T-cell (primary cell): ENCODE results near the gene XKR7. TPM values are rescaled to one million over a fixed set of nuclear protein-coding genes. Genes with fewer than 3 reads are reported as not detected.

Source experiments
- total RNA-seq, 35 experiments: library from RNA in 6 of 35; stranded (reverse) in 6 of 35; fragments of 120-200 nt in 1 of 35; gene quantifications; one replicate each; pipeline versions ENCODE4 v1.2.1 to v1.2.4 and lab custom pipeline; 2013 to 2026

XKR7 gene
- total RNA-seq, 5 donors from 2014 or later (not counting 1 experiment from before 2014, with no cell fraction given), result not detected

Other genes with a start within 250 kb of the XKR7 start
- 10 to 100 TPM; 26.6 to 33.8 (median 27.7) TPM for gene BCL2L1, start 245.3 kb upstream of the XKR7 start, total RNA-seq
- 1 to 10 TPM in 4 of 5 donors, under 1 TPM in 1; 0.99 to 3.0 (median 1.4) TPM for gene TPX2, start 228.9 kb upstream of the XKR7 start, total RNA-seq
- gene MYLK2, start 148.8 kb upstream of the XKR7 start, total RNA-seq, result not detected
- gene FOXS1, start 122.5 kb upstream of the XKR7 start, total RNA-seq, result not detected
- not detected for gene DUSP15, start 97.6 kb upstream of the XKR7 start, total RNA-seq
- under 1 TPM in 1 of 5 donors, not detected in 4; 0.16 TPM for gene TTLL9, start 97.5 kb upstream of the XKR7 start, total RNA-seq
- gene PDRG1, start 16.1 kb upstream of the XKR7 start, total RNA-seq, result 10 to 100 TPM in 3 of 5 donors, 1 to 10 TPM in 2; 7.5 to 14.5 (median 11.6) TPM
- gene CCM2L, start 42.3 kb downstream of the XKR7 start, total RNA-seq, result not detected
- gene HCK, start 84.1 kb downstream of the XKR7 start, total RNA-seq, result 1 to 10 TPM in 1 of 5 donors, under 1 TPM in 4; 0.29 to 1.5 (median 0.73) TPM
- 10 to 100 TPM; 32.6 to 42.3 (median 38.0) TPM for gene TM9SF4, start 141.6 kb downstream of the XKR7 start, total RNA-seq
- 10 to 100 TPM; 12.6 to 18.2 (median 16.3) TPM for gene PLAGL2, start 239.6 kb downstream of the XKR7 start, total RNA-seq
- 10 to 100 TPM; 13.2 to 20.6 (median 17.7) TPM for gene POFUT1, start 239.7 kb downstream of the XKR7 start, total RNA-seq